Osteoblast (primary cell): ENCODE measurements around the gene DNAJC1. TPM values are rescaled to one million over a fixed set of nuclear protein-coding genes. Genes with fewer than 3 reads are reported as not detected.

Source experiments
- DNase-seq: peaks from one replicate; pipeline ENCODE4 v3.0.0; 2011; ENCODE audit warnings: low spot score, mixed read lengths; ENCODE audit not compliant: insufficient read length; ENCODE audit errors: missing footprints
- H2AFZ ChIP-seq: 2 replicates; pipeline ENCODE4 v1.6.0; 2011; ENCODE audit warnings: mild to moderate bottlenecking, low read length
- H3K27ac ChIP-seq: 2 replicates; pipeline ENCODE4 v1.5.1; 2011; ENCODE audit warnings: mild to moderate bottlenecking, low read depth, low read length, moderate library complexity
- H3K27me3 ChIP-seq: 2 replicates; pipeline ENCODE4 v1.6.0; 2012; ENCODE audit warnings: mild to moderate bottlenecking, control low read depth, inconsistent platforms, low read length, moderate library complexity; ENCODE audit not compliant: insufficient read depth
- H3K36me3 ChIP-seq: 2 replicates; pipeline ENCODE4 v1.5.1; 2011; ENCODE audit warnings: mild to moderate bottlenecking, low read length, control low read depth, moderate library complexity; ENCODE audit not compliant: insufficient read depth
- H3K4me1 ChIP-seq: 2 replicates; pipeline ENCODE4 v1.5.1; 2011; ENCODE audit warnings: mild to moderate bottlenecking, low read length, control low read depth, moderate library complexity; ENCODE audit not compliant: insufficient read depth
- H3K4me2 ChIP-seq: 2 replicates; pipeline ENCODE4 v1.6.0; 2011; ENCODE audit warnings: mild to moderate bottlenecking, low read length; ENCODE audit not compliant: insufficient read depth
- H3K4me3 ChIP-seq: fragments of 200-600 bp; sonication (generic); 3 replicates; pipeline ENCODE4 v1.5.1; 2012; ENCODE audit warnings: mild to moderate bottlenecking, low read length, inconsistent platforms; ENCODE audit not compliant: insufficient read depth
- H3K79me2 ChIP-seq: 2 replicates; pipeline ENCODE4 v1.6.0; 2012; ENCODE audit warnings: mild to moderate bottlenecking, low read length, control low read depth, inconsistent platforms; ENCODE audit not compliant: insufficient read depth
- H3K9me3 ChIP-seq: 2 replicates; pipeline ENCODE4 v1.5.1; 2011; ENCODE audit warnings: low read depth, low read length, control low read depth
- H4K20me1 ChIP-seq: 2 replicates; pipeline ENCODE4 v1.6.0; 2012; ENCODE audit warnings: mild to moderate bottlenecking, low read length, control low read depth; ENCODE audit not compliant: insufficient read depth
- total RNA-seq: library from RNA; depleted of rRNA; stranded (reverse); fragments of >200 nt; gene quantifications from 2 replicates; pipeline ENCODE4 v1.2.3, GENCODE V29; 2012
- TF ChIP-seq, protein P1 (sequence below): IDR thresholded peaks from 2 replicates; pipeline ENCODE4 v1.5.1; 2011; ENCODE audit warnings: mild to moderate bottlenecking, low read depth, low read length, moderate library complexity; ENCODE audit errors: extremely low read depth

DNAJC1 gene
- total RNA-seq, 1 donor = 83.2 TPM

DNA sequence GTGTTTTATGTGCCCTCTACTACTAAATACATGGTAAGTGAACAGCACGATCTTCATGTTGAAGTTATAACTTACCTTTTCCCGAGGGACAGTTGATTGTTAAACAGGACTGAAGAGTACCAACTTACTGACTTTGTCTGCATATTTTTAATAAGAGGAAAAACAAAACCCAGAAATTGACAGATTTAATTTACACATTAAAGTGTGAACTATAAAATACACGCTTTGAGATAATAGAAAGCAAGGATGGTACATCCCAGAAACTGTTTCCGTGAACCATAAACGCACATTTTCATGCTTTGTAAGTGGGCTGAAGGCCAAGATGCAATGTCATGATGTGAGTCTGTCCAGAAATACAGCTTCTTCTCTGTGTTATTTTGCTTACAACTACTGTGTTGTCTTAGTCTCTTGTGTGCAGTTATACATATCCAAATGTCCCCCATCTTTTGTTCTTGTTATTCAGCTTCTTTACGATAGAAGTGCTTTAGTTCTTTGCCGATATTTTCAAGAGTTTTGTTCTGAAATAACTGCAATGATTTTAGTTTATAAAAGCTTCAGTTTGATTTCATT, 279.4 kb downstream of the DNAJC1 start:
- Histone ChIP-seq H3K79me2 (peaks cover 2% of the 10 kb centered on the region), H3K36me3 (peaks cover 6% of the 10 kb centered on the region), H3K4me3 (no peak overlapping the region), H3K4me1 (peaks cover 27% of the 10 kb centered on the region), H3K27me3 (no peaks in the 10 kb centered on the region), H2AFZ (no peak overlapping the region), H3K9me3 (no peaks in the 10 kb centered on the region), H4K20me1 (peaks cover 40% of the 10 kb centered on the region), H3K4me2 (peak overlapping the region; percentile 12), H3K27ac (no peak overlapping the region)
- TF ChIP-seq, protein P1, sequence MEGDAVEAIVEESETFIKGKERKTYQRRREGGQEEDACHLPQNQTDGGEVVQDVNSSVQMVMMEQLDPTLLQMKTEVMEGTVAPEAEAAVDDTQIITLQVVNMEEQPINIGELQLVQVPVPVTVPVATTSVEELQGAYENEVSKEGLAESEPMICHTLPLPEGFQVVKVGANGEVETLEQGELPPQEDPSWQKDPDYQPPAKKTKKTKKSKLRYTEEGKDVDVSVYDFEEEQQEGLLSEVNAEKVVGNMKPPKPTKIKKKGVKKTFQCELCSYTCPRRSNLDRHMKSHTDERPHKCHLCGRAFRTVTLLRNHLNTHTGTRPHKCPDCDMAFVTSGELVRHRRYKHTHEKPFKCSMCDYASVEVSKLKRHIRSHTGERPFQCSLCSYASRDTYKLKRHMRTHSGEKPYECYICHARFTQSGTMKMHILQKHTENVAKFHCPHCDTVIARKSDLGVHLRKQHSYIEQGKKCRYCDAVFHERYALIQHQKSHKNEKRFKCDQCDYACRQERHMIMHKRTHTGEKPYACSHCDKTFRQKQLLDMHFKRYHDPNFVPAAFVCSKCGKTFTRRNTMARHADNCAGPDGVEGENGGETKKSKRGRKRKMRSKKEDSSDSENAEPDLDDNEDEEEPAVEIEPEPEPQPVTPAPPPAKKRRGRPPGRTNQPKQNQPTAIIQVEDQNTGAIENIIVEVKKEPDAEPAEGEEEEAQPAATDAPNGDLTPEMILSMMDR = no peak
- DNase-seq = no peak

DNA sequence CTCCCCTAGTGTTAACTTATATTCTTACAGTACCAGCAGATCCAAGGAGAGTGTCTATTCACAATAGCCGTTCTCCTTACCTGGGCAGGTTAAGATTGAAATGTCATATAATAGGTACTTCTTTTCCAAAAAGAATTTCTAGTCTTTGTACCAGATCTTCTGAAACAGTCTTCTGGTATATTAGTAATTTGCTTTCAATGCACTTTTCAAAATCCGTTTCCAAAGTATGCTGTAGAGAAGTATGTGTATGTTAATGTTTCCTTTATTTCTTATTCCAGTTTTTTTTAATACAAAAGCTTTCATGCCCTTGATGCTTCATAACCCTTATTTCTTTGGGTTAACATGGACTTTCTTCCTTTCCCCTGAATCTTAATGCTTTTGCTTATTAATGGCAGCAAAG, 281.3 kb downstream of the DNAJC1 start:
- peaks cover 27% of the 10 kb centered on the region for H3K4me1 ChIP-seq
- no peak overlapping the region for H2AFZ ChIP-seq
- TF ChIP-seq, protein P1 = no peak
- H3K4me2 ChIP-seq = no peak overlapping the region
- H3K27me3 ChIP-seq = no peaks in the 10 kb centered on the region
- no peak for DNase-seq
- H3K4me3 ChIP-seq = no peak overlapping the region
- no peaks in the 10 kb centered on the region for H3K36me3 ChIP-seq
- H3K79me2 ChIP-seq = peaks cover 2% of the 10 kb centered on the region
- H4K20me1 ChIP-seq = peaks cover 37% of the 10 kb centered on the region
- H3K27ac ChIP-seq = no peak overlapping the region
- no peaks in the 10 kb centered on the region for H3K9me3 ChIP-seq

DNA sequence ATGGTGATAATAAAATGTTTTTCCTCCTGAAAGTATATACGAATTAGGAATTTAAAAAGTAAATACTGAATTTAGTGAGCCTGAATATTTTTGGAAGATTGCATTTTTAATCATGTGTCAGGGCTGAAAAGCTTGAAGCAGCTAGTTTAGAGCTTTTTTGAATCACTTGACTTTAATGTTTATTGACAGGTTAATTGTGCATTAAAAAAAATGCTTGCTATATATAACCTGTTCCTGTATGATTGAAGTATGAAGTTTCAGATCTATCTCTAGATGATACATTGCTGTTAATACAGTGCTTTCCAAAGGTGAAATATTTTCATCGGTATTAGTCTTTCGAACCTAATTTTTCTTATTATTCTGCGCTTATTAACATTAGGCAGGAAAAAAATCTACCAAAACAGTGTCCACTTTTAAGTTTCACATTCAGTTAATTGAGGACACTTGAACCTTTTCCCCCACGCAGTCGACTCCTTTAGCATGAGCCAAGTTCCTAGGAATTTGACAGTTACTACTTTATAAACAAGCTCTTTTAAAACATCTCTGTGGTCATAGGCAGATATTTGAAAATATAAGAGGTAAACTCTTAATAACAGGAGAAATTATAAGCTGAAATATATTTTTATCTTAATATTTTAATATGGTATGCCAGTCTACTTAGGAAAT, 282.4 kb downstream of the DNAJC1 start:
- H3K9me3 ChIP-seq = no peaks in the 10 kb centered on the region
- no peak for DNase-seq
- H3K27ac ChIP-seq = no peak overlapping the region
- TF ChIP-seq, protein P1 = no peak
- H3K4me2 ChIP-seq = no peak overlapping the region
- H3K79me2 ChIP-seq = peaks cover 2% of the 10 kb centered on the region
- no peaks in the 10 kb centered on the region for H3K27me3 ChIP-seq
- peaks cover 22% of the 10 kb centered on the region for H3K4me1 ChIP-seq
- H4K20me1 ChIP-seq = peaks cover 37% of the 10 kb centered on the region
- no peak overlapping the region for H3K4me3 ChIP-seq
- no peak overlapping the region for H2AFZ ChIP-seq
- H3K36me3 ChIP-seq = no peaks in the 10 kb centered on the region

DNA sequence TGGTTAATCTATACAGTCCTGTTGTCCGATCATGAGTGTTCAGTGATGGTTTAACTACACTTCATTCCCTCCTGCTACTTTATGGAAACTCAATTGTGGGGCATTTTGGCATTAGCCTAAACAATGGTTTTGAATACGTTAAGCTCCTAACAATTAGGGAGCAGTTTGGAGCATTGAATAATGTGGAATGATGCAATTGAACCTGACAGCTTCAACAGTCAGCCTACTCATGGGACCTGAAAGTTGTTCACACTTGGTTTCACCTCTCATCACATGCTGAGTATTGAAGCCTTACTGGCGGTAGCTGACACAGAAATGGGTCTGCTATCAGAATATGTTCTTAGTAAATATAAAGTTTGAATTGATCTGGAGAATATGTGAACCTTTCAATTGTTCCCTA, 283.4 kb downstream of the DNAJC1 start:
- peaks cover 2% of the 10 kb centered on the region for H3K79me2 ChIP-seq
- no peak overlapping the region for H3K4me2 ChIP-seq
- no peaks in the 10 kb centered on the region for H3K9me3 ChIP-seq
- DNase-seq = no peak
- H3K4me3 ChIP-seq = no peak overlapping the region
- no peak overlapping the region for H2AFZ ChIP-seq
- H4K20me1 ChIP-seq = peaks cover 31% of the 10 kb centered on the region
- no peaks in the 10 kb centered on the region for H3K36me3 ChIP-seq
- H3K27me3 ChIP-seq = no peaks in the 10 kb centered on the region
- no peak overlapping the region for H3K27ac ChIP-seq
- TF ChIP-seq, protein P1 = no peak
- peaks cover 21% of the 10 kb centered on the region for H3K4me1 ChIP-seq
